ENCODE measurements around the gene KRT7.

The KRT7 gene

GRCh38 chr12:52248541-52249461, 15.8 kb downstream of the KRT7 start:
- H3K4me2 ChIP-seq (ENCODE audit: low read length): no peak overlapping the region
- no peaks in the 10 kb centered on the region for H4K20me1 ChIP-seq (ENCODE audit: insufficient read depth, low read length)
- no peaks in the 10 kb centered on the region for H3K9me3 ChIP-seq (ENCODE audit: insufficient read depth, low read length)
- TF ChIP-seq EZH2phosphoT487 (IDR thresholded peaks at IDR 0.05; ENCODE audit: low read depth): no peak
- no peak overlapping the region for H3K9ac ChIP-seq (ENCODE audit: low read length)
- H3K27me3 ChIP-seq (ENCODE audit: low read depth, low read length): no peaks in the 10 kb centered on the region
- H3K79me2 ChIP-seq (ENCODE audit: low read length): no peaks in the 10 kb centered on the region
- H3K4me1 ChIP-seq (ENCODE audit: low read length): peaks cover 47% of the 10 kb centered on the region
- H3K4me3 ChIP-seq (ENCODE audit: low read length): no peak overlapping the region
- H3K36me3 ChIP-seq (replicated peaks; ENCODE audit: low read depth, low read length): no peaks in the 10 kb centered on the region
- H2AFZ ChIP-seq (ENCODE audit: low read depth, low read length): no peak overlapping the region
- no peak overlapping the region for H3K27ac ChIP-seq (ENCODE audit: low read length)

DNA sequence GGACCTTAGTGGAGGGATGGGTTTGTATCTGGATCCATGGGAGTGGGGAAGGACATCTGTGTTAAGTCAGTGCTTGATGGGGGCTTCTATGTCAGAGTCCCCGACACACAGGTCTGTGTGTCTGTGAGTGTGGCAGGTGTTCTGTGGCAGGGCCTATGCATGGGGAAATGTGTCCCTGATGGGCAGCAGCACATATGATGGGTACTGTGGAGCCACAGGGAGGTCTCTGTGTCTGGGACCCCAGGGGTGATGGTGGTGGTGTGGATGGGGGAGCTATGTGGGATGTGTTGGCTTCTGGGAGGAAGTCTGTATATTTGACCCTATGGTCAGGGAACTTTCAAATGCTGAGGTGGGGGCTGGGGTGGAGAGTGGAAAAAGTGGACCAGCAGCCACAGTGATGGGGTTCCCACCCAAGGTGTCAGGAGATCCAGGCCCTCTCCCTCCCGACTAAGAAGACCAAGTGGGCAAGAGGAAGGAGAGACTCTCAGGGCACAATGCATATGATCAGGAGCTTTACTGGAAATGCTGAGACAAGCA, 16.5 kb downstream of the KRT7 start:
- no peak for TF ChIP-seq EZH2phosphoT487 (IDR thresholded peaks at IDR 0.05; ENCODE audit: low read depth)
- TF ChIP-seq, protein P1, sequence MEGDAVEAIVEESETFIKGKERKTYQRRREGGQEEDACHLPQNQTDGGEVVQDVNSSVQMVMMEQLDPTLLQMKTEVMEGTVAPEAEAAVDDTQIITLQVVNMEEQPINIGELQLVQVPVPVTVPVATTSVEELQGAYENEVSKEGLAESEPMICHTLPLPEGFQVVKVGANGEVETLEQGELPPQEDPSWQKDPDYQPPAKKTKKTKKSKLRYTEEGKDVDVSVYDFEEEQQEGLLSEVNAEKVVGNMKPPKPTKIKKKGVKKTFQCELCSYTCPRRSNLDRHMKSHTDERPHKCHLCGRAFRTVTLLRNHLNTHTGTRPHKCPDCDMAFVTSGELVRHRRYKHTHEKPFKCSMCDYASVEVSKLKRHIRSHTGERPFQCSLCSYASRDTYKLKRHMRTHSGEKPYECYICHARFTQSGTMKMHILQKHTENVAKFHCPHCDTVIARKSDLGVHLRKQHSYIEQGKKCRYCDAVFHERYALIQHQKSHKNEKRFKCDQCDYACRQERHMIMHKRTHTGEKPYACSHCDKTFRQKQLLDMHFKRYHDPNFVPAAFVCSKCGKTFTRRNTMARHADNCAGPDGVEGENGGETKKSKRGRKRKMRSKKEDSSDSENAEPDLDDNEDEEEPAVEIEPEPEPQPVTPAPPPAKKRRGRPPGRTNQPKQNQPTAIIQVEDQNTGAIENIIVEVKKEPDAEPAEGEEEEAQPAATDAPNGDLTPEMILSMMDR (IDR thresholded peaks at IDR 0.05; ENCODE audit: low read depth, low read length): no peak
- H4K20me1 ChIP-seq (ENCODE audit: insufficient read depth, low read length): no peaks in the 10 kb centered on the region
- H3K4me1 ChIP-seq (ENCODE audit: low read length): peaks cover 40% of the 10 kb centered on the region
- no peak overlapping the region for H3K4me2 ChIP-seq (ENCODE audit: low read length)
- no peaks in the 10 kb centered on the region for H3K27me3 ChIP-seq (ENCODE audit: low read depth, low read length)
- H3K9me3 ChIP-seq (ENCODE audit: insufficient read depth, low read length): no peaks in the 10 kb centered on the region
- H3K36me3 ChIP-seq (replicated peaks; ENCODE audit: low read depth, low read length): no peaks in the 10 kb centered on the region
- no peaks in the 10 kb centered on the region for H3K79me2 ChIP-seq (ENCODE audit: low read length)
- H3K4me3 ChIP-seq (ENCODE audit: low read length): no peak overlapping the region
- no peak overlapping the region for H2AFZ ChIP-seq (ENCODE audit: low read depth, low read length)
- no peak overlapping the region for H3K27ac ChIP-seq (ENCODE audit: low read length)
- no peak overlapping the region for H3K9ac ChIP-seq (ENCODE audit: low read length)

DNA sequence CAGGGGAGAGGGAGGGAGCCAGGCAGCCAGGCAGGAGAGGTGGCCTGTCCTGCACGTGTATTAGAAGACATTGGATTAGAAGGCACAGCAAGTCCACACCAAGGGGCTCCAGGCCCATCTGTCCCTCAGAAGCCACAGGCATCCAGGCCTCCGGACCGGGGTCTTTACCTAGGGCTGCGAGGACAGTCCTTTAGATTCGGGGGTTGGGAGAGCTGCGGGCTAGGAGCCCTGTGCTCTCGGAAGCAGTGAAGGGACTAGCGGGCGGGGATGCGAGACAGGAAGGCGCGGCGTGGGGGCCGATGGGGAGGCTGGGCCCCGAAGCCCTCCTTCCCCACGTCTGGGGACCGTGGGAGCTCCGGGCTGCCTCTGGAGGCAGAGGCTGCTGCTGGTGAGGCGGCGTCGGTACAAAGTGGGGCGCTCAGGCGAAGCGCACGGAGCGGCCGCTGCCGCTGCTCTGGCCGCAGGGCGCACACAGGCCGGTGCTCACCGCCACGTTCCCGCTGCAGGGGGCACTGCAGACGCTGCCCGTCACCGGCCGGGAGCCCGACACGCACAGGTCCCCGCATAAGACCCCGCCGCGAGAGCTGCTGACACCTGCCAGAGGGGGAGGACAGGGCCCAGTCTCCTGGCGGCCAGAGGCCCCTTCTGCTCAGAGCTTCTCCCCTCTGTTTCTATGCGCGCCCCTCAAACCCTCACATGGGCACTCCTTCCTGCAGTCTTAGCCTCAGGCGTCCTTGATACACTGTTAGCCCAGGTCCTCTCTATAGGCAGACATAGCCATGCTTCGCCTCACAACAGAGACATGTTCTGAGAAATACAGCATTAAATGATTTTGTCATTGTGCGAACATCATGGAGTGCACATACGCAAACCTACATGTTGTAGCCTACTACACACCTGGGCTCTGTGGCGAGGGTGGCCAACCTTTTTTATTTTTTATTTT, 17.3 kb downstream of the KRT7 start:
- no peaks in the 10 kb centered on the region for H3K36me3 ChIP-seq (replicated peaks; ENCODE audit: low read depth, low read length)
- H2AFZ ChIP-seq (ENCODE audit: low read depth, low read length): no peak overlapping the region
- no peaks in the 10 kb centered on the region for H3K27me3 ChIP-seq (ENCODE audit: low read depth, low read length)
- H4K20me1 ChIP-seq (ENCODE audit: insufficient read depth, low read length): no peaks in the 10 kb centered on the region
- TF ChIP-seq, protein P1 (IDR thresholded peaks at IDR 0.05; ENCODE audit: low read depth, low read length): no peak
- no peak for TF ChIP-seq EZH2phosphoT487 (IDR thresholded peaks at IDR 0.05; ENCODE audit: low read depth)
- no peak overlapping the region for H3K9ac ChIP-seq (ENCODE audit: low read length)
- no peaks in the 10 kb centered on the region for H3K79me2 ChIP-seq (ENCODE audit: low read length)
- no peaks in the 10 kb centered on the region for H3K9me3 ChIP-seq (ENCODE audit: insufficient read depth, low read length)
- H3K4me3 ChIP-seq (ENCODE audit: low read length): no peak overlapping the region
- H3K4me2 ChIP-seq (ENCODE audit: low read length): no peak overlapping the region
- H3K4me1 ChIP-seq (ENCODE audit: low read length): peaks cover 32% of the 10 kb centered on the region
- H3K27ac ChIP-seq (ENCODE audit: low read length): no peak overlapping the region

- Histone ChIP-seq H3K4me3 (ENCODE audit: low read length) (no peak overlapping the region), H3K9ac (ENCODE audit: low read length) (no peak overlapping the region), H3K4me2 (ENCODE audit: low read length) (no peak overlapping the region), H3K27me3 (ENCODE audit: low read depth, low read length) (no peaks in the 10 kb centered on the region), H4K20me1 (ENCODE audit: insufficient read depth, low read length) (no peaks in the 10 kb centered on the region), H3K4me1 (ENCODE audit: low read length) (peaks cover 20% of the 10 kb centered on the region), H3K79me2 (ENCODE audit: low read length) (no peaks in the 10 kb centered on the region), H3K9me3 (ENCODE audit: insufficient read depth, low read length) (no peaks in the 10 kb centered on the region), H2AFZ (ENCODE audit: low read depth, low read length) (no peak overlapping the region), H3K27ac (ENCODE audit: low read length) (no peak overlapping the region), H3K36me3 (replicated peaks; ENCODE audit: low read depth, low read length) (no peaks in the 10 kb centered on the region)
- TF ChIP-seq, protein P1 (IDR thresholded peaks at IDR 0.05; ENCODE audit: low read depth, low read length): no peak
- no peak for TF ChIP-seq EZH2phosphoT487 (IDR thresholded peaks at IDR 0.05; ENCODE audit: low read depth)
These were observed 18.5 kb downstream of the KRT7 start for GRCh38 chr12:52251367-52252051.

Data from OCI-LY3 (cell line).